ENCODE measurements around the gene NTN4. TPM values are rescaled to one million over a fixed set of nuclear protein-coding genes. Genes with fewer than 3 reads are reported as not detected.

NTN4 gene
- total RNA-seq, 1 donor from 2014 or later: not detected

DNA sequence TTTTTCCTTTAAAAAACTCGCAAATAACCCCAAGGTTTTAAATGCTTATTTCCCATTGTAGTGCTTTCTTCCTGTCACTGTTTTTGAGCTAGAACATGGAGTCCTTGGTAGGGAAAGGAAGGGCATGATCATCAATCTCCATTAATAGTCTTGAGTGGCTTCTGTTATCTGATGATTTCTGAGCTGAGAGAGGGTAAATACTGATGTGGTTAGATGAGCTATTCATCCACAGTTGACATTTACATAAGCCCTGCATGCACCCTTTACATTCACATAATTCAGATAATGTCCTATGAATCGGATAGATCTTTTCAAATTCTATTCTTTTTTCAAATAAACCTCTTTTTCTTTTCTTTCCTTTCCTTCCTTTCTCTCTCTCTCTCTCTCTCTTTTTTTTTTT lies 81.4 kb downstream of the NTN4 start:
- H3K27ac Mint-ChIP-seq: no peak overlapping the region
- H3K9me3 Mint-ChIP-seq: no peaks in the 10 kb centered on the region
- H3K4me3 Mint-ChIP-seq (ENCODE audit: low read depth): no peak overlapping the region
- H3K27me3 Mint-ChIP-seq (ENCODE audit: low read depth): peaks cover 7% of the 10 kb centered on the region
- DNase-seq (ENCODE audit: low spot score): no peak
- H3K36me3 Mint-ChIP-seq (ENCODE audit: low read depth): no peaks in the 10 kb centered on the region
- intact Hi-C loops (cut with micrococcal nuclease): no loop called here
- H3K4me1 Mint-ChIP-seq (ENCODE audit: low read depth): no peaks in the 10 kb centered on the region

- Mint-ChIP-seq H3K4me3 (ENCODE audit: low read depth) (no peak overlapping the region), H3K36me3 (ENCODE audit: low read depth) (no peaks in the 10 kb centered on the region), H3K9me3 (no peaks in the 10 kb centered on the region), H3K4me1 (ENCODE audit: low read depth) (no peaks in the 10 kb centered on the region), H3K27me3 (ENCODE audit: low read depth) (peaks cover 6% of the 10 kb centered on the region), H3K27ac (no peak overlapping the region)
- DNase-seq (ENCODE audit: low spot score): no peak
- intact Hi-C loops (cut with micrococcal nuclease): no loop called here
These were observed 85.4 kb downstream of the NTN4 start for GRCh38 chr12:95705143-95705542.

- DNase-seq (ENCODE audit: low spot score): no peak
- H3K9me3 Mint-ChIP-seq: no peaks in the 10 kb centered on the region
- no peaks in the 10 kb centered on the region for H3K4me1 Mint-ChIP-seq (ENCODE audit: low read depth)
- H3K4me3 Mint-ChIP-seq (ENCODE audit: low read depth): no peak overlapping the region
- intact Hi-C loops (cut with micrococcal nuclease): no loop called here
- no peak overlapping the region for H3K27ac Mint-ChIP-seq
- H3K36me3 Mint-ChIP-seq (ENCODE audit: low read depth): no peaks in the 10 kb centered on the region
- peaks cover 6% of the 10 kb centered on the region for H3K27me3 Mint-ChIP-seq (ENCODE audit: low read depth)
These were observed 86.6 kb downstream of the NTN4 start for GRCh38 chr12:95703986-95704385.

- no peak overlapping the region for H3K27ac Mint-ChIP-seq
- H3K4me1 Mint-ChIP-seq (ENCODE audit: low read depth): no peaks in the 10 kb centered on the region
- H3K27me3 Mint-ChIP-seq (ENCODE audit: low read depth): peaks cover 3% of the 10 kb centered on the region
- DNase-seq (ENCODE audit: low spot score): no peak
- H3K4me3 Mint-ChIP-seq (ENCODE audit: low read depth): no peak overlapping the region
- intact Hi-C loops (cut with micrococcal nuclease): no loop called here
- H3K9me3 Mint-ChIP-seq: no peaks in the 10 kb centered on the region
- no peaks in the 10 kb centered on the region for H3K36me3 Mint-ChIP-seq (ENCODE audit: low read depth)
These were observed 88.7 kb downstream of the NTN4 start for GRCh38 chr12:95701722-95702418.

DNA sequence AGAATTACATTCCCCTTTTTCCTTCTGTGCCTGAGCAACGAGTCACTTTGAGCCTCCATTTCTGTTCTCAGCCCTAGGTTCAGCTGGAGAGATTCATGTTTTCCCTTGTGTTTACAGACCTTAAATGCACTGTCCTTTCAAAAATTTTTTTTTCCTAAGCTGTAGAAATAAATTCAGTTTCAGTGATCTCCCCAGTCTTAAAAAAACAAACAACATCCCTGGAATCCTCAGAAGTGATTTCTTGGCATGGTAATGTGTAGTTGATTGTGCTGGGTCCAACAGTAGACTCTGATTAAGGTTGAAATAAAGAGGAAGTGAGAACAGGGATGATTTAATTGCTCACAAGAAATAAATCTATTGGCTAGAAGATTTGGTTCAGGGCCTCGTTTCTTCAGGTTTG lies 89.3 kb downstream of the NTN4 start:
- Mint-ChIP-seq H3K36me3 (ENCODE audit: low read depth) (no peaks in the 10 kb centered on the region), H3K9me3 (no peaks in the 10 kb centered on the region), H3K4me3 (ENCODE audit: low read depth) (no peak overlapping the region), H3K27ac (no peak overlapping the region), H3K4me1 (ENCODE audit: low read depth) (no peaks in the 10 kb centered on the region), H3K27me3 (ENCODE audit: low read depth) (peaks cover 7% of the 10 kb centered on the region)
- intact Hi-C loops (cut with micrococcal nuclease): no loop called here
- no peak for DNase-seq (ENCODE audit: low spot score)

DNA sequence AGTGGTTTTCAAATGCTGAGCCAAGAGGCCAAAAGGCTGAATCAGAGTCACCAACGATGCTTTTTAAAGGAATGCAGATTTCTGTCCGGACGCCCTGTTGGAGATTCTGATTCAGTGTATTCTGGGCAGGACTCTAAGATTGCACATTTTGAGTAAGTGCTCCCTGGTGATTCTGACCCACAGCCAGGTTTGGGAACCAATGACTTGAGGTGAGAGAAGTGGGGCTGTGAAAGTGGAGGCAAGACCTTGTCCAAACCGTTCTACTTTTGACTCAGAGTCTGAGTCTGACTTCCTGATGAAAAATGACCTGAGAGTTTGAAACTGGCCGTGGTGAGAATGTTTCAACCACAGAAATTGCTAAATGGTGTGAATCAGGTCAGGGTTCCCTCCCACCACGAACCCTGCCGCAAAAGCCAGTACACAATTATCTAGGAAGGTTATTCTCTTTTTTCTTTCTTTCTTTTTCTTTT lies 90.2 kb downstream of the NTN4 start:
- Mint-ChIP-seq H3K4me3 (ENCODE audit: low read depth) (no peak overlapping the region), H3K36me3 (ENCODE audit: low read depth) (no peaks in the 10 kb centered on the region), H3K4me1 (ENCODE audit: low read depth) (no peaks in the 10 kb centered on the region), H3K27me3 (ENCODE audit: low read depth) (peaks cover 5% of the 10 kb centered on the region), H3K9me3 (no peaks in the 10 kb centered on the region), H3K27ac (no peak overlapping the region)
- no peak for DNase-seq (ENCODE audit: low spot score)
- intact Hi-C loops (cut with micrococcal nuclease): no loop called here

DNA sequence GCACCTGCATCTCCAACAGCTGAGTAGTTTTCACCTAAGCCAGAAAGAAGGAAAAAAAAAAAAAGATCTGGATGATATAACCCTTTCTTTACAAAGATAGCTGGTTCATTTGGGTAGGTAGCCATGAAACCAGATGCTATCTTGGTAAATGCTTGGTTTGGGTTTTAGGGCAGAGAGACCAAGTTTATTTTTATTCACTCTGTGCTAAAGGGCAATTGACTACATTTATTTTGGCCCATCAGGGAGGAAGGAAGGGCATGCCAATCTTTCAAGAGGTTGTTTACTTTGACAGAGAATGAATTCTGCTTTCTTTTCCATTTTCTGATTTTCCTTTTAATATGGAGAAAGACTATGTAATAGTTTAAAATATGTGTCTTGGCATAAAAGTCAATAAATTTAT lies 91.0 kb downstream of the NTN4 start:
- no peak for DNase-seq (ENCODE audit: low spot score)
- Mint-ChIP-seq H3K27me3 (ENCODE audit: low read depth) (peaks cover 4% of the 10 kb centered on the region), H3K4me1 (ENCODE audit: low read depth) (no peaks in the 10 kb centered on the region), H3K36me3 (ENCODE audit: low read depth) (no peaks in the 10 kb centered on the region), H3K9me3 (no peaks in the 10 kb centered on the region), H3K4me3 (ENCODE audit: low read depth) (no peak overlapping the region), H3K27ac (no peak overlapping the region)
- intact Hi-C loops (cut with micrococcal nuclease): no loop called here

GRCh38 chr12:95694136-95694535 lies 96.4 kb downstream of the NTN4 start:
- H3K27me3 Mint-ChIP-seq (ENCODE audit: low read depth): peaks cover 6% of the 10 kb centered on the region
- H3K27ac Mint-ChIP-seq: no peak overlapping the region
- no peak for DNase-seq (ENCODE audit: low spot score)
- no peaks in the 10 kb centered on the region for H3K4me1 Mint-ChIP-seq (ENCODE audit: low read depth)
- intact Hi-C loops (cut with micrococcal nuclease): no loop called here
- no peaks in the 10 kb centered on the region for H3K9me3 Mint-ChIP-seq
- no peaks in the 10 kb centered on the region for H3K36me3 Mint-ChIP-seq (ENCODE audit: low read depth)
- no peak overlapping the region for H3K4me3 Mint-ChIP-seq (ENCODE audit: low read depth)

DNA sequence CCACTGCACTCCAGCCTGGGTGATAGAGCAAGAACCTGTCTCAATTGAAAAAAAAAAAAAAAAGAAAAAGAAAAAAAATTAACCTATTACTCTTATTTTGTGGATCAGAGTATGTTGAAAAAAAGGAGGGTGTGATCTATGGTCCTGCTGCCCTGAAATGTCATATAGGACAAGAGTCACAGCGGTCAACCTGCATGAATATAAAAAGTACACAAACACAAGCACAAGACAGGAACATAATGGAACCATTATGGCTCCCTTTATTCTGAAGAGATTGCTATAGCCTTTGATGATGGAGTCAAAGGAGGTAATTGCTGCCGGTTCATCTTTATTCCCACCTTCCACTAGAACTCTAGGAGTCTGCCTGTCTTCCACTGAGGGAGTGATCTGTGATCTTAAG lies 96.9 kb downstream of the NTN4 start:
- no peak overlapping the region for H3K27ac Mint-ChIP-seq
- no peaks in the 10 kb centered on the region for H3K36me3 Mint-ChIP-seq (ENCODE audit: low read depth)
- no peak for DNase-seq (ENCODE audit: low spot score)
- no peaks in the 10 kb centered on the region for H3K9me3 Mint-ChIP-seq
- intact Hi-C loops (cut with micrococcal nuclease): no loop called here
- no peak overlapping the region for H3K4me3 Mint-ChIP-seq (ENCODE audit: low read depth)
- H3K27me3 Mint-ChIP-seq (ENCODE audit: low read depth): peaks cover 6% of the 10 kb centered on the region
- H3K4me1 Mint-ChIP-seq (ENCODE audit: low read depth): no peaks in the 10 kb centered on the region

- no peak overlapping the region for H3K4me3 Mint-ChIP-seq (ENCODE audit: low read depth)
- H3K36me3 Mint-ChIP-seq (ENCODE audit: low read depth): no peaks in the 10 kb centered on the region
- H3K27me3 Mint-ChIP-seq (ENCODE audit: low read depth): peaks cover 5% of the 10 kb centered on the region
- H3K4me1 Mint-ChIP-seq (ENCODE audit: low read depth): no peaks in the 10 kb centered on the region
- H3K9me3 Mint-ChIP-seq: no peaks in the 10 kb centered on the region
- no peak overlapping the region for H3K27ac Mint-ChIP-seq
- intact Hi-C loops (cut with micrococcal nuclease): no loop called here
- no peak for DNase-seq (ENCODE audit: low spot score)
These were observed 99.5 kb downstream of the NTN4 start for GRCh38 chr12:95690861-95691635.

GRCh38 chr12:95687937-95688336 lies 102.6 kb downstream of the NTN4 start:
- Mint-ChIP-seq H3K4me3 (ENCODE audit: low read depth) (no peak overlapping the region), H3K36me3 (ENCODE audit: low read depth) (no peaks in the 10 kb centered on the region), H3K4me1 (ENCODE audit: low read depth) (no peaks in the 10 kb centered on the region), H3K9me3 (no peaks in the 10 kb centered on the region), H3K27ac (no peak overlapping the region), H3K27me3 (ENCODE audit: low read depth) (peaks cover 4% of the 10 kb centered on the region)
- no peak for DNase-seq (ENCODE audit: low spot score)
- intact Hi-C loops (cut with micrococcal nuclease): no loop called here

- intact Hi-C loops (cut with micrococcal nuclease): no loop called here
- DNase-seq (ENCODE audit: low spot score): no peak
- Mint-ChIP-seq H3K9me3 (no peaks in the 10 kb centered on the region), H3K4me3 (ENCODE audit: low read depth) (no peak overlapping the region), H3K4me1 (ENCODE audit: low read depth) (no peaks in the 10 kb centered on the region), H3K27me3 (ENCODE audit: low read depth) (peaks cover 3% of the 10 kb centered on the region), H3K36me3 (ENCODE audit: low read depth) (no peaks in the 10 kb centered on the region), H3K27ac (no peak overlapping the region)
These were observed 107.1 kb downstream of the NTN4 start for GRCh38 chr12:95683418-95683817.

DNA sequence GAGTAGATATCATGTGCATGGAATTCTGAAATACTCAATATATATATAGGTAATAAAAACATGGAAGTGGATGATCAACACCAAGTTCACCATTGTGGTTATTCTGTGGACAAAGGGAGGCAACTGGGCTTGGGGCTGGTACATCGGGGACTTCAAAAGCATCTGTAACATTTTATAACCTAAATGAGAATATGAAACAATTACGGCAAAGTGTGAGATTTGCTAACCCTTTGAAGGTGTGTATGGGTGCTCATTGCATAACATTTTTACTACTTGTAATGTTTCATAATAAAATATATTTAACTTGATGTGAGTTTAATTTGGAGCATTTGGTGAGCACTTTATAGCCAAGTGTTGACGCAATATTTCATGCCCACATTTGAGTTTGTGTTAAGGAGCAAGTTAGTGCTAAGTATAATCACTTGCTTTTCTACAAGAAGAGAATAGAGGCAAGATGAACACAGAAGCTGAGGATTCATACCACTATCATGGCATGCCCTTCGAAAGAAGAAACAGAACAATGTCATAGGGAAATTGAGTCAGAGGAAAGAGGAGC lies 109.3 kb downstream of the NTN4 start:
- DNase-seq (ENCODE audit: low spot score): no peak
- Mint-ChIP-seq H3K27ac (no peak overlapping the region), H3K4me3 (ENCODE audit: low read depth) (no peak overlapping the region), H3K4me1 (ENCODE audit: low read depth) (no peaks in the 10 kb centered on the region), H3K36me3 (ENCODE audit: low read depth) (no peaks in the 10 kb centered on the region), H3K9me3 (no peaks in the 10 kb centered on the region), H3K27me3 (ENCODE audit: low read depth) (peaks cover 2% of the 10 kb centered on the region)
- intact Hi-C loops (cut with micrococcal nuclease): no loop called here
